ENCODE results near the gene SLC26A1.

GRCh38 chr4:982291-982690 is 10.9 kb downstream of the SLC26A1 start:
- TF ChIP-seq CTCF (IDR thresholded peaks at IDR 0.05) (no peak), POLR2AphosphoS5 (IDR thresholded peaks at IDR 0.05; ENCODE audit: insufficient read depth in 1 of 2, low read depth in 1 of 2) (no peak)
